GM12892 (cell line): ENCODE measurements around the gene HOXA5.

Experiments
- DNase-seq: peaks from one replicate; pipeline ENCODE4 v3.0.0; 2011; ENCODE audit not compliant: insufficient read length
- FAIRE-seq: peaks from 2 replicates; lab custom pipeline; 2011; peaks lifted over from hg19 to GRCh38; lab: Jason Lieb, UNC
- POLR2A ChIP-seq: IDR thresholded peaks from 2 replicates; pipeline ENCODE4 v1.6.1; 2011; ENCODE audit warnings: low read depth, low read length, control low read depth
- POLR2AphosphoS5 ChIP-seq: IDR thresholded peaks from 2 replicates; pipeline ENCODE4 v1.6.1; 2011; ENCODE audit warnings: low read depth, low read length, control low read depth
- TAF1 ChIP-seq: IDR thresholded peaks from 2 replicates; pipeline ENCODE4 v1.6.1; 2011; ENCODE audit warnings: low read depth, mild to moderate bottlenecking, control low read depth, low read length, borderline replicate concordance

Gene HOXA5

GRCh38 chr7:27103489-27104226 lies 39.8 kb downstream of the HOXA5 start:
- FAIRE-seq (no peak), DNase-seq (no peak)

DNA sequence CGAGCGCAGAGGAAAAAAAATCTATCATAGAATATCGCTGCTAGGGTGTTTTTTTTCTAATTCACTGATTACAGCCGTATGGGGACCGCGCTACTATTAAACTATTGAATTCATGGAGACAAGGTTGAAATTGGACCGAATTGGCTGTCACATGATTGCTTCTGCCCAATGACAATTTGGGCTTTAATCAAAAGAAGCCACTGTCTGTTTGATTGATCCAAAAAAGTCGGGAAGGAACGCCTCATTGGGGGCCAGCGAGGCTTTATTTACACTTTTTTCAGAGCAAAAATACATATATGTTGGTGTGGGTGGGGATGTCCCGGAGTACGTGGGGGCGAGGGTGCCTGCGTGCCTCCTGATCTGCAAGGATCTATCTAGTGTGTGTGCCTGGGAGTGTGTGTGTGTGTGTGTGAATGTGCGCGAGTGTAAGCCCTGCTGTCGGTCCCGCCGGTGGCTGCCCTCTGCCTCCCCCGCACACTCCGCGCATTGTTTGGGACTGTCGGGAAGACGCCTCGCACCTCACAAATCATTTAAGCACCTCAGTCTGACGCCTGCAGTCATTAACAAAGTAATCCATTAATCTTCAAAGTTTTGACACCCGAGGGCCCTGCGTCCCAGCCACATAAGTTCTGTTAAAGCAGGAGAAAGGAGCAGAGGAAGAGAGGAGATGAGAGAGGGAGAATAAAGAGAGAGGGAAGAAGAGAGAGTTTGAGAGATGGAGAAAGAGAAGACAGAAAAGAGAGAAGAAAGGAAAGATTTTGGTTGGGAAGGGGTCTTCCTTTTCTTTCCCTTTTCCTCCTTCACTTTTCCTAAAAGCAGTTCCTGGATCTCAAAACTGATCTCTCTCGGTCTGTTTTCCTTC lies 40.7 kb downstream of the HOXA5 start, which contains the start of gene HOXA2:
HOXA2 (minus strand) TSS at position 103 of the 862 bp plus-strand sequence. CDS start 183 bp downstream, outside the sequence.
- DNase-seq: no peak
- no peak for FAIRE-seq
- TF ChIP-seq POLR2AphosphoS5: no peak
- no peak for TF ChIP-seq TAF1
- TF ChIP-seq POLR2A: no peak

More at GRCh38 chr7:27103489-27104226, 39.8 kb downstream of the HOXA5 start:
- TF ChIP-seq POLR2AphosphoS5: no peak
- TF ChIP-seq TAF1: no peak
- no peak for TF ChIP-seq POLR2A

DNA sequence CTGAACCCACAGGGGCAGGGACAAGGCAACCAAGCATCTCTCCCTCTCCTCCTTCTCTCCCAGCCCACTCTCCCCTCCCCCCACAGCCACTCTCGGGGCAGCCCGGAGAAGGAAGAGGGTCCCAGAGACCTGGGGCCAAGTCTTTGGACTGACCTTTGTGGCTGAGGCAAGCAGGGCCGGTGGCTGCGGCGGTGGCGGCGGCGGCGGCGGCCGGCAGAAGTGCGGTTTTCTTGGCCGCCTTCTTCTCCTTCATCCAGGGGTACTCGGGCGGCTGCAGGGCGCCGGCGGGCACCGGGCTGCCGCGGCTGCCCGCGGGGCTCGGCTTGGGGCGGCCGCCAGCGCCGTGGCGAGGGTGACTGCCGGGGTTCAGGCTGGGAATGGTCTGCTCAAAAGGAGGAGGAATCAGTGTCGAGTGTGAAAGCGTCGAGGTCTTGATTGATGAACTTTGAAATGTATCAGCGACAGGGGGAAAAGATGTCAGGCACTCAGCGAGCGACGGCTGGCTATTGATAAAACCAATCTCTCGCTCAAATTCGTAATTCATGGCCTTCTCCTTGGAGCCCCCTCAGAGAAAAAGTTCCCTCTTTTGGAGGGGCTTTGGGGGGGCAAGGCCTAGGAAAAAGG lies 41.4 kb downstream of the HOXA5 start:
- DNase-seq (no peak), FAIRE-seq (no peak)
- TF ChIP-seq TAF1 (no peak), POLR2AphosphoS5 (no peak), POLR2A (no peak)

- DNase-seq: no peak
- TF ChIP-seq TAF1 (no peak), POLR2A (no peak), POLR2AphosphoS5 (no peak)
Observed at GRCh38 chr7:27101171-27101956, 42.1 kb downstream of the HOXA5 start.

GRCh38 chr7:27100694-27101170 lies 42.7 kb downstream of the HOXA5 start:
- FAIRE-seq: no peak
- TF ChIP-seq POLR2A: no peak
- no peak for TF ChIP-seq POLR2AphosphoS5
- no peak for TF ChIP-seq TAF1
- DNase-seq: no peak

More at GRCh38 chr7:27101171-27101956, 42.1 kb downstream of the HOXA5 start:
- no peak for FAIRE-seq

- FAIRE-seq (no peak), DNase-seq (no peak)
- no peak for TF ChIP-seq POLR2AphosphoS5
- no peak for TF ChIP-seq POLR2A
- no peak for TF ChIP-seq TAF1
Observed at GRCh38 chr7:27099453-27100370, 43.8 kb downstream of the HOXA5 start.

DNA sequence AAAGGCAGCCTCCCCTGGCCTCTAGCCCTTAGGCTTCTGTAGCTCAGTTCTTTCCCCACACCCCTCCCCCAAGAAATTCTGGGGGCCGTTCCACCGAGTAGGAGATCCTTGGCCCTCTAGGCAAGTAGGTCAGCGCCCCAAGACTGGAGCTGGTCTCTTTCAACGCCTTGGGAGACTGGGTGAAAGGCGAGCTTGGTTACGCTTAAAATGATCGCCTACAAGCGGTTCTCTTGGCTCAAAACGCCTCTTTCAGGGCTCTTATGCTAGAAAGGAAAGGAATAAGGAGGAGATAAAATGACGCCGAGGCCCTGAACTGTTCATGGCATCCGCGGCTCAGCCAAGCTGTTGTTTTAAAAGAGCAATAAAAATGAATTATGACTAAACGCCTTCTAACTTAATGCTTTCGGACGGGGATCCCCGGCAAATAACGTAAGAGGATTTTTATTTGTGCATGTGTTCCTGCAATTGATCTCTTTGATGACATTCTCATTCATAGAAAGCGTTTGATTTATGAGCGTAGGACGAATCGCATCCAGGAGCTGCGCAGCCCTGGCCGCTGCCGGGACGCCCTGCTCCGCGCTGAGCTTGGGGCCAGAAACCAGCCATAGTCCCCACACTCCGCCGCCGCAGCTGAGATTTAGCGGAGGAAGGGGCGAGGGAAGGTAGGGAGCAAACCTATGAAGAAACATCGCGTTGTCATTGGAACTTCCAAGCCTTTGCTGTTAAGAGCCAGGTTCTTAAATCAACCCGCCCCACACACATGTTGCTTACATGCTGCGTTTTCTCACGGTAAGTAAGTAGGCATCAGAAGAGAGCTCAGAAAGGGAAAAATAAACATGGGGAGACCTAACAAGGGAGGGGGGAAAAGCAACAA lies 44.7 kb downstream of the HOXA5 start:
- TF ChIP-seq POLR2A (no peak), POLR2AphosphoS5 (no peak), TAF1 (no peak)
- FAIRE-seq: no peak
- DNase-seq: no peak

- no peak for TF ChIP-seq POLR2A
- no peak for TF ChIP-seq TAF1
- TF ChIP-seq POLR2AphosphoS5: no peak
- FAIRE-seq: no peak
- no peak for DNase-seq
Observed at GRCh38 chr7:27097686-27098577, 45.5 kb downstream of the HOXA5 start.
